Adrenal gland (tissue), 12 donors: ENCODE results near the gene GPR155. TPM values are rescaled to one million over a fixed set of nuclear protein-coding genes. Genes with fewer than 3 reads are reported as not detected.

Experiments used
- DNase-seq, 7 donors: peaks; one replicate each; pipeline ENCODE4 v3.0.0-alpha.2; 2019 to 2020
- H3K27ac ChIP-seq, 5 donors: fragments of 200-600 bp; sonication (generic) in 4 of 5; 1 replicate in 3 of 5; 2 replicates in 2 of 5; pipeline versions ENCODE4 v1.5.1 to v1.8.0; 2016 to 2020; ENCODE audit warnings: mild to moderate bottlenecking in 1 of 5
- H3K27me3 ChIP-seq: fragments of 200-600 bp; 2 replicates; pipeline ENCODE4 v1.8.0; 2021
- H3K36me3 ChIP-seq, 2 donors: fragments of 200-600 bp; replicated peaks in 1 of 2; 1 replicate in 1 of 2; 2 replicates in 1 of 2; pipeline versions ENCODE4 v1.5.1 to v1.8.0; 2018 to 2022
- H3K4me1 ChIP-seq, 2 donors: fragments of 200-600 bp; replicated peaks in 1 of 2; 1 replicate in 1 of 2; 2 replicates in 1 of 2; pipeline versions ENCODE4 v1.5.1 to v1.8.0; 2018 to 2021
- H3K4me3 ChIP-seq, 4 donors: fragments of 200-600 bp; sonication (generic) in 3 of 4; one replicate each; pipeline ENCODE4 v1.5.1; 2016 to 2018
- H3K9me3 ChIP-seq, 3 donors: fragments of 200-600 bp; sonication (generic) in 1 of 3; replicated peaks in 1 of 3; 1 replicate in 2 of 3; 2 replicates in 1 of 3; pipeline versions ENCODE4 v1.5.1 to v1.8.0; 2016 to 2021
- CTCF ChIP-seq, 6 experiments: fragments of 450-650 bp in 4 of 6; fragments of 200-600 bp in 2 of 6; sonication (generic) in 1 of 6; IDR thresholded peaks; 1 replicate in 5 of 6; 2 replicates in 1 of 6; pipeline versions ENCODE4 v1.5.1 to v1.8.0; 2016 to 2021; ENCODE audit warnings: antibody characterized with exemption in 6 of 6, mild to moderate bottlenecking in 2 of 6, moderate library complexity in 1 of 6
- POLR2A ChIP-seq, 2 donors: fragments of 450-650 bp; IDR thresholded peaks; one replicate each; pipeline ENCODE4 v1.6.1; 2017; ENCODE audit warnings: antibody characterized with exemption in 2 of 2, mild to moderate bottlenecking in 2 of 2, moderate library complexity in 1 of 2
- WGBS, 4 donors: extraction: QIAGEN DNeasy Blood & Tissue Kit in 2 of 4; methylation state at CpG; one replicate each; pipeline versions ENCODE4 v1.1.5 to v1.1.7; 2013 to 2017; 5-methylcytosine and 5-hydroxymethylcytosine counted together
- intact Hi-C, 2 donors: fragments of 100-400 bp; cut with DNase I; formaldehyde crosslinking; loops; one replicate each; pipeline versions ENCODE4 v1.14.1 to v1.15.0; 2022 to 2023
- polyA plus RNA-seq, 3 donors: library from polyadenylated mRNA; stranded (reverse); fragments of 200-250 nt in 2 of 3; fragments of 350-450 nt in 1 of 3; fragmentation: Illumina TruSeq in 1 of 3; extraction: RNeasy Lipid Tissue Mini Kit (QIAGEN cat#74804) in 1 of 3; gene quantifications; one replicate each; pipeline ENCODE4 v1.2.3, GENCODE V29; 2013 to 2014
- total RNA-seq, 9 donors: library from RNA; depleted of rRNA in 4 of 9; stranded (reverse); fragments of >200 nt in 4 of 9; fragments of 120-200 nt in 1 of 9; fragmentation: NEBNext Ultra II Directional in 1 of 9; extraction: Animal tissue kit (Norgen Biotek cat#: 25700) in 1 of 9; gene quantifications; one replicate each; pipeline versions ENCODE4 v1.1.0 to v1.2.4, GENCODE V29; 2013 to 2023
- donor health status: healthy with polysubstance abuse.
- donor health status: Bipolar disorder and iron deficiency.
- donor health status: DM: yes; HTN: yes; CAD: no.
- donor health status: DM: no; HTN: no; CAD: no.
- donor health status: DM: no; HTN: no; CAD: no.
- donor health status: DM: yes; HTN: yes; CAD: no.

Gene GPR155
- total and polyA plus RNA-seq, 12 donors, result 1.8 to 17.6 (median 10.0) TPM

- Histone ChIP-seq H3K4me3 (no peak overlapping the region), H3K27me3 (no peaks in the 10 kb centered on the region), H3K4me1 (peaks cover 14 to 21% of the 10 kb centered on the region in 2 donors), H3K27ac (no peak overlapping the region), H3K9me3 (no peaks in the 10 kb centered on the region), H3K36me3 (no peaks in the 10 kb centered on the region)
- DNase-seq, result no peak
- TF ChIP-seq POLR2A (IDR thresholded peaks at IDR 0.05) (no peak), CTCF (IDR thresholded peaks at IDR 0.05) (no peak)
- intact Hi-C loops, result no loop called here
- WGBS, 4 donors, result 81 to 90% (median 85%) methylated on average over 1 of the region's 1 CpG
These were observed 87.7 kb downstream of the GPR155 start for GRCh38 chr2:174399171-174399570.

- no peaks in the 10 kb centered on the region for H3K36me3 ChIP-seq
- H3K4me1 ChIP-seq, result peaks cover 18 to 35% of the 10 kb centered on the region in 2 donors
- intact Hi-C loops, result no loop called here
- no peak overlapping the region for H3K4me3 ChIP-seq
- no peaks in the 10 kb centered on the region for H3K9me3 ChIP-seq
- TF ChIP-seq CTCF (IDR thresholded peaks at IDR 0.05), result no peak
- no peak for TF ChIP-seq POLR2A (IDR thresholded peaks at IDR 0.05)
- H3K27ac ChIP-seq, result no peak overlapping the region
- DNase-seq, result no peak
- no peaks in the 10 kb centered on the region for H3K27me3 ChIP-seq
- 81 to 93% (median 87%) methylated on average over 3 of the region's 3 CpGs for WGBS, 4 donors
These were observed 89.1 kb downstream of the GPR155 start for GRCh38 chr2:174397773-174398172.

GRCh38 chr2:174395969-174396630 lies 90.7 kb downstream of the GPR155 start:
- Histone ChIP-seq H3K9me3 (no peaks in the 10 kb centered on the region), H3K27me3 (no peaks in the 10 kb centered on the region), H3K4me3 (peak overlapping the region; percentile 78 to 98 (median 92)), H3K36me3 (no peaks in the 10 kb centered on the region), H3K4me1 (peaks cover 18 to 39% of the 10 kb centered on the region in 2 donors), H3K27ac (peak overlapping the region; percentile 83 to 92 (median 89))
- 12 to 19% (median 14%) methylated on average over 23 to 27 of the region's 27 CpGs for WGBS, 4 donors
- TF ChIP-seq POLR2A (IDR thresholded peaks at IDR 0.05) (no peak), CTCF (IDR thresholded peaks at IDR 0.05) (no peak)
- intact Hi-C loops, result no loop called here
- no peak for DNase-seq

- Histone ChIP-seq H3K4me1 (peaks cover 18 to 36% of the 10 kb centered on the region in 2 donors), H3K9me3 (no peaks in the 10 kb centered on the region), H3K36me3 (no peaks in the 10 kb centered on the region), H3K4me3 (peak within 1 kb of the TSS; percentile 78 to 98 (median 92)), H3K27ac (peak within 1 kb of the TSS; percentile 83 to 92 (median 89)), H3K27me3 (no peaks in the 10 kb centered on the region)
- 0 to 1% (median 0%) methylated on average over 25 to 35 of the region's 35 CpGs for WGBS, 4 donors
- peak in 1 of 2 donors; percentile 42 for TF ChIP-seq POLR2A (IDR thresholded peaks at IDR 0.05)
- TF ChIP-seq CTCF (IDR thresholded peaks at IDR 0.05), result no peak
- intact Hi-C loops, result no loop called here
- peak; percentile 74 to 86 (median 77) for DNase-seq
These were observed 91.4 kb downstream of the GPR155 start, which contains the start of gene SCRN3 for GRCh38 chr2:174395284-174395968. Gene SCRN3, plus strand, starts transcription at chr2:174395730. Its CDS starts 2,554 bp downstream, at chr2:174398284.
